GM12864 (cell line): ENCODE results near the gene TSACC.
"Not testable (repeated sequence)": the region's sequence is repeated elsewhere in the genome, so short reads cannot be mapped to it uniquely, and the experiment has no call there.

Source experiments
- DNase-seq: peaks from one replicate; pipeline ENCODE4 v3.0.0-alpha.2; 2011; ENCODE audit warnings: low read depth
- H3K4me3 ChIP-seq: 2 replicates; pipeline ENCODE4 v1.5.1; 2011; ENCODE audit warnings: mild to moderate bottlenecking, low read depth, low read length, control low read depth
- TF ChIP-seq, protein P1 (sequence below): IDR thresholded peaks from 2 replicates; pipeline ENCODE4 v1.5.1; 2011; ENCODE audit warnings: low read depth, mild to moderate bottlenecking, moderate library complexity, low read length, control low read depth, inconsistent platforms; ENCODE audit errors: missing control alignments

The TSACC gene

DNA sequence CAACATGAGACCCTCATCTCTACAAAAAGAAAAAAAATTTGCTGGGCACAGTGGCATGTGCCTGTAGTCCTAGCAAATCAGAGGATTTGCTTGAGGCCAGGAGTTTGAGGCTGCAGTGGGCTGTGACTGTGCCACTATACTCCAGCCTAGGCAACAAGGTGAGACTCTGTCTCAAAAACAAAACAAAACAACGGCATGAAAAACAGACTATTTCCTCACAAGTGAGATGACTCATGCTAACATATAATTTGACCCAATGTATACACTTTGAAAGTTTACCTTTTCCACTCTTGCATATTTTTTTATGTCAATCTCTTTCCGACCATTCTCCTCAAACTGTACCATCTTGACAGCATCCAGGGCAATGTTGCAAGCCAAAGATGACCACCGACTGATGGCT is 17.8 kb upstream of the TSACC start:
- H3K4me3 ChIP-seq: no peak overlapping the region
- TF ChIP-seq, protein P1, sequence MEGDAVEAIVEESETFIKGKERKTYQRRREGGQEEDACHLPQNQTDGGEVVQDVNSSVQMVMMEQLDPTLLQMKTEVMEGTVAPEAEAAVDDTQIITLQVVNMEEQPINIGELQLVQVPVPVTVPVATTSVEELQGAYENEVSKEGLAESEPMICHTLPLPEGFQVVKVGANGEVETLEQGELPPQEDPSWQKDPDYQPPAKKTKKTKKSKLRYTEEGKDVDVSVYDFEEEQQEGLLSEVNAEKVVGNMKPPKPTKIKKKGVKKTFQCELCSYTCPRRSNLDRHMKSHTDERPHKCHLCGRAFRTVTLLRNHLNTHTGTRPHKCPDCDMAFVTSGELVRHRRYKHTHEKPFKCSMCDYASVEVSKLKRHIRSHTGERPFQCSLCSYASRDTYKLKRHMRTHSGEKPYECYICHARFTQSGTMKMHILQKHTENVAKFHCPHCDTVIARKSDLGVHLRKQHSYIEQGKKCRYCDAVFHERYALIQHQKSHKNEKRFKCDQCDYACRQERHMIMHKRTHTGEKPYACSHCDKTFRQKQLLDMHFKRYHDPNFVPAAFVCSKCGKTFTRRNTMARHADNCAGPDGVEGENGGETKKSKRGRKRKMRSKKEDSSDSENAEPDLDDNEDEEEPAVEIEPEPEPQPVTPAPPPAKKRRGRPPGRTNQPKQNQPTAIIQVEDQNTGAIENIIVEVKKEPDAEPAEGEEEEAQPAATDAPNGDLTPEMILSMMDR: no peak
- DNase-seq: no peak

DNA sequence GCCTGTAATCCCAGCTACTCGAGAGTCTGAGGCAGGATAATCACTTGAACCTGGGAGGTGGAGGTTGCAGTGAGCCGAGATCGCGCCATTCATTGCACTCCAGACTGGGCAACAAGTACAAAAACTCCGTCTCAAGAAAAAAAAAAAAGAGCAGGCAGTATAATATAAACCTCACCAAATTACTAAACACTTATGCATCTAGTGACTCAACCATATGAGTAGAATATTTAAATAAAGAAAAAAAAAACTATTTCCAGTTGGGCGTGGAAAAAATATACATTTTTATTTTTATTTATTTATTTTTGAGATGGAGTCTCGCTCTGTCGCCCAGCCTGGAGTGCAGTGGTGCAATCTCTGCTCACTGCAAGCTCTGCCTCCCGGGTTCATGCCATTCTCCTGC is 15.1 kb upstream of the TSACC start:
- DNase-seq, H3K4me3 ChIP-seq: not testable (repeated sequence)

DNA sequence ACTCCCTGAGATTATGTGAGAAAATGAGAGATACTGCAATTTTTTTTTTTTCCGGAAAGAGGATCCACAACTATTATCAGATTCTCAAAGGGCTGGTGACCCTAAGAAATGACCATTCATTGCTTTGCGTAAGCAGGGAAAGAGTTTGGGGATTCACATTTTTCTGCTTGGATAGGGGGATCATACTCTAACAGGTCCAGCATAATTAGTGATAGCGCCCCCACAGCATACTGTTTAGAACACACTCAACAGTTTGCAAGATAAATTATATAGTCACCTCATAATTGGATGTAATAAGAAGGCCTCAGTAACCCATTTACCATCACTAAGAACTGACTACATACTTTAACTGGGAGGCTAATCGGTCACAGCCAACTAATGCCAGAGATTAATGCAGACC is 2.1 kb upstream of the TSACC start:
- DNase-seq: no peak
- peak overlapping the region; percentile 80 for H3K4me3 ChIP-seq
- TF ChIP-seq, protein P1: peak; percentile 50

DNA sequence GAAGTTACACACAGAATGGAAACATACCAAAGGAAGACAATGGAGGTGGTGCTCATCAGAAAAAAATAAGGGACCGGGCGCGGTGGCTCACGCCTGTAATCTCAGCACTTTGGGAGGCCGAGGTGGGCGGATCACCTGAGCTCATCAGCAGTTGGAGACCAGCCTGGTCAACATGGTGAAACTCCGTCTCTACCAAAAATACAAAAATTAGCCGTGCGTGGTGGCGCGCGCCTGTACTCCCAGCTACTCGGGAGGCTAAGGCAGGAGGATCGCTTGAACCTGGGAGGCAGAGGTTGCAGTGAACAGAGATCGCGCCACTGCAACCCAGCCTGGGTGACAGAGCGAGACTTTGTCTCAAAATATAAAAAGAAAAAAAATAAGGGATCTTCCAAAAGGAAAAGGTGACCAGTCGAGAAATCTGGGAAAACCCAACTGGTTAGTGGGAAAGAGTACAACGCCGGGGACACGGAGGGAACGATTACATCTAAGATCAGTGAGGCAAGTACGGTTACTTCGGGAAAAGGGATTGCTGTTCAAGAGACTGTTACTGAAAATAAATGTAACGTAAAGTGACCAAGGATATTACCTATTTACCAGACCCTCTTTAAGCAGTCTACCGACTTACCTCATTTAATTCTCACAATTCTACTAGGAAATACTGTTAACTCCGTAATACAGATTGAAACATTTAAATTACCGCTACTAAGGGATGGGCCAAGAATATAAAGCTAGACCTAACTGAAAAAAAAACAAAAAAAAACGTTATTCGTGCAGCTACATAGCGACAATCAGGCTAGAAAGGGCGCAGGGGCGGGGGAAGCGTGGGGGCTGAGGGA is 1.1 kb upstream of the TSACC start:
- H3K4me3 ChIP-seq: peak overlapping the region; percentile 80
- TF ChIP-seq, protein P1: no peak
- DNase-seq: no peak

DNA sequence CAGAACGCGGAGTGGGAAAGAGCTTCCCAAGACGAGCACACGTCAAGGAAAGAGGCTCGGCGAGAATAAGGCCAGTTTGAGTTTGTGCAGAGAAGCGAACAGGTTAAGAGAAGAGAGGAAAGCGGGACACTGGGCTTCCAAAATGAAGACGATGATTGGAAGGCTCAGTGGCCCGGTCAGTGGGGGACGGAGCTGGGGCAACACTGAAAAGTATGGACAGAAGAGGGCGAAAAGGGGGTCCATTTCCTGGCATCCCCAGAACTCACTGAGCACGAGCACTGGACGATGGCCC is 492 bp upstream of the TSACC start:
- H3K4me3 ChIP-seq: peak overlapping the region; percentile 80
- TF ChIP-seq, protein P1: no peak
- DNase-seq: no peak

DNA sequence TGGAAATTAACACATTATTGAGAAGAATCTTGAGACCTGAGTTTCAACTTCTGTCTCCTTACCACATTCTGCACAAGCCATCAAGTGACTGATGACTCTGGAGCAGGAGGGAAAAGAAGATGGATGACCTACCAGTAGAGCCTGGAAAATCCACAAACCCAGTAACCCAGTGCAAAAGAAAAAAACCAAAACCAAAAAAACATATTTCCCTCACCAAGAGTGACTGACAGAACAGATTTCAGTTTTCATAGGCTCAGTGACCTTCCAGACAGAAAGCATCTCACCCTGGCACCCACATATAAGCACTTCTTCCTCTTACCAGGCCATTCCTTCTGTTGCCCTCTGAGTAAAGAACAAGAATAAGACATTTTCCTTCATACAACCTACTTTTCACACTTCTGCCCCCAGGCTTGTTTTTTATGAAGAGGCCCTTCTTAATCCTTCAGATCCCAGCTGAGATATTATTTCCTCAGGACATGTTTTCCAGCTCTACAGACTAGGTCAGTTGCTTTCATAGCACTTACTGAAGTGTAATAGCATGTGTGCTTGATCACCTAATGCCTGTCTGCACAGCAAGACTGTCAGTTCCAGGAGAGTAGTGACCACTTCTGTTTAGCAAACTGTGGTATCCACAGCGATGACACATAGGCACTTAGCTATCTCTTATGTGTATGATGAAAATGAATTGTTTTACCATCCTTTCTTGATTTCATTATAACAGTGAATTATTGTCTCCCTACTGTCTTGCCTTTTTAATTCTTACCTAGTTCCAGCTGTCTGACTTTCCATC is 4.0 kb downstream of the TSACC start:
- TF ChIP-seq, protein P1: no peak

DNA sequence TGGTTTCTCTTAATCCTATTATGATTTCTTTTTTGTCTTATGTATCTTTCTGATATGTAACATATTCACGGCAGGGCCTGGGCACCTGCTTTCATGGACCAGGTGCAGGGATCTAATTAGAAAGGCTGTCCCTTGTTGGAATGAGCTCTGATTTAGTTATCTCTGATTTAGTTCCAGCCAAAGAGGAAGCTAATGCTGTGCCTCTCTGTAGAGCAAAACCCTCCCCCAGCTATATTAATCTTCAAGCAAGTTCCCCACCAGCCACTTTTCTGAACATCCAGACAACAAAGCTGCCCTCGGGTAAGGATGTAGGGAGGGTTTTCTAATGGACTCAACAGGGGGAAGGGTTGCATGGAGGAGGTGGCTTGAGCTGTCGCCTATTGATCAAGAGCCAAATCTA is 6.1 kb downstream of the TSACC start:
- no peak overlapping the region for H3K4me3 ChIP-seq
- TF ChIP-seq, protein P1: no peak
- no peak for DNase-seq

More for the DNA sequence above, 4.0 kb downstream of the TSACC start:
- DNase-seq: no peak
- H3K4me3 ChIP-seq: no peak overlapping the region

DNA sequence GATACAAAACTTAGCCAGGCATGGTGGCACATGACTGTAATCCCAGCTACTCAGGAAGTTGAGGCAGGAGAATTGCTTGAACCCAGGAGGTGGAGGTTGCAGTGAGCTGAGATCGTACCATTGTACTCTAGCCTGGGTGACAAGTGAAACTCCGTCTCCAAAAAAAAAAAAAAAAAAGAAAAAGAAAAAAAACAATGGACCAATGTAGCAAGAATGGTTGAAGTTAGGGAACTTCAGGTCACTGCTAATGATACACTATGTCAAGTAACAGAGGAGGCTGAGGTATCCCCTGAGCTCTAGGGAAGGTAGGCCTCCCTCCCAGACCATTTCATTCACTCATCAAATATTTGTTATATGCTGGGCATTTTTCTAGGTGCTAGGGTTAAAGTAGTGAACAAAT is 7.7 kb downstream of the TSACC start:
- not testable (repeated sequence) for DNase-seq, H3K4me3 ChIP-seq
